Hematopoietic multipotent progenitor cell treated with erythropoietin and hydrocortisone succinate and interleukin-3 and kit ligand, for 4 days (in vitro differentiated cells): ENCODE results near the gene MS4A5.

Source experiments
- DNase-seq: peaks from one replicate; pipeline ENCODE4 v3.0.0-alpha.2; 2015

Gene MS4A5

DNA sequence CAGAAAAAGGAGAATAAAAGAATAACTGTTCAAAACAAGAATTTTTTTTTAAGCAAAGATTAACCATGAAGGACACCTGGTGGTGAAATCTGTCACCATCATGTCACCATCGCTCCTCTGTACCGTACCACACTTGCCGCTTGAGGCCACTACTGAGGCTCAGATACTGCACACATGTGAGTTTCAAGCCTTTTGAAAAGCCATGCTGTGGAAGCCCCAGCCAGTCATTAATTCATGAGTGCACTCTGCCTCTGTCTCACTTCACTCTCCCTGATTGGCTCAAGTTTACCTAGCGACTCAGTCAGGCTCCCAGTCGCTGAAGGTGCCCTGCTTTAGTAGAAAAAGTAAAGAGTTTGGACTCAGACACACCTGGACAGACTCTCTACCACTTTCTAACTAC, 56.6 kb downstream of the MS4A5 start:
- peak; percentile 61 for DNase-seq

GRCh38 chr11:60492488-60493009, 63.2 kb downstream of the MS4A5 start, which contains the start of gene MS4A12:
Gene MS4A12 (plus strand): TSS chr11:60492778. CDS start chr11:60497319, 4,541 bp downstream.
- DNase-seq, result no peak

- DNase-seq, result no peak
These were observed 64.1 kb downstream of the MS4A5 start for GRCh38 chr11:60493454-60493853.
